Chondrocyte (in vitro differentiated cells): ENCODE measurements around the gene HNRNPA2B1. TPM values are rescaled to one million over a fixed set of nuclear protein-coding genes. Genes with fewer than 3 reads are reported as not detected.

Experiments
- DNase-seq: peaks from one replicate; pipeline ENCODE4 v3.0.0; 2021; ENCODE audit warnings: mixed read lengths, low spot score
- H3K27ac Mint-ChIP-seq: one replicate; pipeline ENCODE4 v1.8.0; 2021; ENCODE audit warnings: mild to moderate bottlenecking, moderate library complexity, mixed read lengths; ENCODE audit not compliant: unreplicated experiment
- H3K27me3 Mint-ChIP-seq: 2 replicates; pipeline ENCODE4 v1.8.0; 2021; ENCODE audit warnings: low read depth, mixed read lengths
- H3K36me3 Mint-ChIP-seq: 2 replicates; pipeline ENCODE4 v1.8.0; 2021; ENCODE audit warnings: low read depth, mixed read lengths
- H3K4me1 Mint-ChIP-seq: 2 replicates; pipeline ENCODE4 v1.8.0; 2021; ENCODE audit warnings: low read depth, mild to moderate bottlenecking, mixed read lengths
- H3K4me3 Mint-ChIP-seq: one replicate; pipeline ENCODE4 v1.8.0; 2021; ENCODE audit warnings: mild to moderate bottlenecking, moderate library complexity, mixed read lengths; ENCODE audit not compliant: unreplicated experiment
- H3K9me3 Mint-ChIP-seq: 2 replicates; pipeline ENCODE4 v1.8.0; 2021; ENCODE audit warnings: low read depth, mixed read lengths
- long read RNA-seq: library from polyadenylated mRNA; stranded (forward); transcript quantifications from one replicate; pipeline ENCODE4 v2.0.0, GENCODE V29; 2021
- total RNA-seq: library from RNA; stranded (reverse); gene quantifications from 3 replicates; pipeline ENCODE4 v1.2.1, GENCODE V29; 2021
- TF ChIP-seq, protein P1 (sequence below): fragments of 200-600 bp; sonication (generic); IDR thresholded peaks from 2 replicates; pipeline ENCODE4 v1.5.0; 2021; ENCODE audit warnings: antibody characterized with exemption, mild to moderate bottlenecking, moderate library complexity

HNRNPA2B1 gene
- 311 to 604 TPM (median 313 TPM) in 3 replicates for total RNA-seq
- long read RNA-seq, full-length matches to known transcripts = 219 of 566 reads
- long read RNA-seq, partial matches to known transcripts = 248 of 566 reads
- long read RNA-seq, other reads (novel, unspliced or antisense) = 99 of 566 reads

DNA sequence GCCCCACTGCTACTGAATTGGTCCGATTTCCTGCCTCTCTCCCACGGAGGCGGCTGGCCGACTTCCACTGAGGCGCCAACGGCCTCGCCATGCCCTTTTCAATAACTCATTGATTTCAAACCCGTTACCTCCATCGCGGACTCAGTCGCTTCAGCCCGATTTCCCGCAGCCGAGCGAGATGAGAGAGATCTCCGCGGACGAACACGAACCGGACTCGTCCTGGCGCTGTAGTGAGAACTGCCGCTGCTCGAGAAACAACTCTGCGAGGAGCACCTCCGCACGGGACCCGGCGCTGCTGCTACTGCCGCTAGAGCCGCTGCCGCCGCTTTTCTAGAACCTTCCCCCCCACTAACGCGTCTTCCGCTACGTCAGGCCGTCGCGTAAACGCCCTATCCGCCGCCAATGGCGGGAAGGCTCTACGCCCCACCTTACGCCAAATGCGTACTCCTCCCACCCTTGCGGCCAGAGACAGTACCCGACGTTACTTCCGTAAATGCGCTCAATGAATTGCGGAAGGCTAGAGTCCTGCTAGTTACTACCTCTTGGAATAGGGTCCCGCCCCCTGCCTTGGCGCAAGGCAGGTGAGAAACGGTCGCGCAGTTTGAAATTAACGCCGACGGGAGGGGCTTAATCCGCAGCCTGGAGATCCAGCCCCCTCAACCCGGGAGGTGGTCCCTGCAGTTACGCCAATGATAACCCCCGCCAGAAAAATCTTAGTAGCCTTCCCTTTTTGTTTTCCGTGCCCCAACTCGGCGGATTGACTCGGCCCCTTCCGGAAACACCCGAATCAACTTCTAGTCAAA lies at the start of gene HNRNPA2B1:
Gene HNRNPA2B1 (minus strand): TSS at position 303 of the 803 bp plus-strand sequence. CDS start 169 bp downstream, at position 134.
- H3K36me3 Mint-ChIP-seq = peaks cover 40% of the 10 kb centered on the region
- peak within 1 kb of the TSS; percentile 100 for H3K27ac Mint-ChIP-seq
- peak within 1 kb of the TSS; percentile 99 for H3K4me3 Mint-ChIP-seq
- no peaks in the 10 kb centered on the region for H3K9me3 Mint-ChIP-seq
- peak; percentile 95 for DNase-seq
- TF ChIP-seq, protein P1, sequence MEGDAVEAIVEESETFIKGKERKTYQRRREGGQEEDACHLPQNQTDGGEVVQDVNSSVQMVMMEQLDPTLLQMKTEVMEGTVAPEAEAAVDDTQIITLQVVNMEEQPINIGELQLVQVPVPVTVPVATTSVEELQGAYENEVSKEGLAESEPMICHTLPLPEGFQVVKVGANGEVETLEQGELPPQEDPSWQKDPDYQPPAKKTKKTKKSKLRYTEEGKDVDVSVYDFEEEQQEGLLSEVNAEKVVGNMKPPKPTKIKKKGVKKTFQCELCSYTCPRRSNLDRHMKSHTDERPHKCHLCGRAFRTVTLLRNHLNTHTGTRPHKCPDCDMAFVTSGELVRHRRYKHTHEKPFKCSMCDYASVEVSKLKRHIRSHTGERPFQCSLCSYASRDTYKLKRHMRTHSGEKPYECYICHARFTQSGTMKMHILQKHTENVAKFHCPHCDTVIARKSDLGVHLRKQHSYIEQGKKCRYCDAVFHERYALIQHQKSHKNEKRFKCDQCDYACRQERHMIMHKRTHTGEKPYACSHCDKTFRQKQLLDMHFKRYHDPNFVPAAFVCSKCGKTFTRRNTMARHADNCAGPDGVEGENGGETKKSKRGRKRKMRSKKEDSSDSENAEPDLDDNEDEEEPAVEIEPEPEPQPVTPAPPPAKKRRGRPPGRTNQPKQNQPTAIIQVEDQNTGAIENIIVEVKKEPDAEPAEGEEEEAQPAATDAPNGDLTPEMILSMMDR = no peak
- no peaks in the 10 kb centered on the region for H3K27me3 Mint-ChIP-seq
- H3K4me1 Mint-ChIP-seq = peaks cover 50% of the 10 kb centered on the region

DNA sequence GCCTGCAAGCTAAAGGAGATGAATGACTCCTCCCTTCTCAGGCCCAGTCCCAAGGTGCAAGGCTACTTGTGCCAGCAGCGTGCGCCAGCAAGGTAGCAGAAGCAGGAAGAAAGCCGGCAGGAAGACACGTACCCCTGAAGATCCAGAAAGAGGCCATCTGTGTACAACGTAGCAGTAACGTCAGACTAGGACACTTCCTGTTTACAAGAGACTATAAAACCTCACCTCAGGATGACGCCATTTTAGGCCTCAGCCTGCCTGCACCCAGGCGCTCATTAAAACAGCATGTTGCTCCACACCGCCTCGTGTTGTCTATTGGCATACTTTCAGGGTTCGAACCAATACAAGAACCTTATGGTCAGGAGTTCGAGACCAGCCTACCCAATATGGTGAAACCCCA lies 49.7 kb upstream of the HNRNPA2B1 start:
- no peak for DNase-seq
- Mint-ChIP-seq H3K27me3 (peaks cover 9% of the 10 kb centered on the region), H3K9me3 (no peaks in the 10 kb centered on the region), H3K4me3 (no peak overlapping the region), H3K27ac (no peak overlapping the region), H3K4me1 (no peaks in the 10 kb centered on the region), H3K36me3 (no peaks in the 10 kb centered on the region)
- TF ChIP-seq, protein P1 = no peak

DNA sequence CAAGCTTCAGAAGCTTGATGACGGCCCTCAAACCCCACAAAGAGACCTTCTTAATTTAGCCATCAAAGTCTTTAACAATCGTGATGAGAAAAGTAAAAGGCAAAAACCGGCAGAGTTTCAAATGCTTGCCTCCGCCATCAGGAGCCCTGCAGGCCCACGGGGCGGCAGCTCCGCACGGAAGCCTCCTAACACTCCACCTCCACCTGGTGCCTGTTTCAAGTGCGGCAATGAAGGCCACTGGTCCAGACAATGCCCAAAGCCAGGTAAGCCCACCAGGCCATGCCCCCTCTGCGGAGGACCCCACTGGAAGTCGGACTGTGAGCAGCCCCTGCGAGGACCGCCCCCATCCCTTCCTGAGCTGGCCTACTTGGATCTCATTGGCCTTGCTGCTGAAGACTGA lies 44.6 kb upstream of the HNRNPA2B1 start:
- Mint-ChIP-seq H3K9me3 (no peaks in the 10 kb centered on the region), H3K27me3 (no peaks in the 10 kb centered on the region), H3K4me3 (no peak overlapping the region), H3K36me3 (no peaks in the 10 kb centered on the region), H3K4me1 (no peaks in the 10 kb centered on the region), H3K27ac (no peak overlapping the region)
- no peak for DNase-seq
- TF ChIP-seq, protein P1 = no peak

DNA sequence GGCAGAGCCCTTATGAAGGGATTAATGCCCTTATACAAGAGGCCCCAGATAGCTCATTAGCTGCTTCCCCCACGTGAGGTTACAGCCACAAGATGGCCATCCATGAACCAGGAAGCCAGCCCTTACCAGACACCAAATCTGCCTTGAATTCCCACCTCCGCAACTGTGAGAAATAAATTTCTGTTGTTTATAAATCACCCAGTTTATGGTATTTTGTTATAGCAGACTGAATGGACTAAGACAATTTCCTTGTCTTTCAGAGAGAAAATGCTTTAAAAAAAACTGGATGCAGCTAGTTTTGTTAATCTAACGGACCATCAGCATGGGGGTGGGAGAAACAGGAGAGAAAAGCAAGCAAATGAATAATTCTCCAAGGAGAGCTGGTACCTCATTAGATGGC lies 37.5 kb upstream of the HNRNPA2B1 start:
- Mint-ChIP-seq H3K27ac (no peak overlapping the region), H3K4me1 (no peaks in the 10 kb centered on the region), H3K27me3 (peaks cover 23% of the 10 kb centered on the region), H3K36me3 (no peaks in the 10 kb centered on the region), H3K4me3 (no peak overlapping the region), H3K9me3 (no peaks in the 10 kb centered on the region)
- TF ChIP-seq, protein P1 = no peak
- DNase-seq = no peak

DNA sequence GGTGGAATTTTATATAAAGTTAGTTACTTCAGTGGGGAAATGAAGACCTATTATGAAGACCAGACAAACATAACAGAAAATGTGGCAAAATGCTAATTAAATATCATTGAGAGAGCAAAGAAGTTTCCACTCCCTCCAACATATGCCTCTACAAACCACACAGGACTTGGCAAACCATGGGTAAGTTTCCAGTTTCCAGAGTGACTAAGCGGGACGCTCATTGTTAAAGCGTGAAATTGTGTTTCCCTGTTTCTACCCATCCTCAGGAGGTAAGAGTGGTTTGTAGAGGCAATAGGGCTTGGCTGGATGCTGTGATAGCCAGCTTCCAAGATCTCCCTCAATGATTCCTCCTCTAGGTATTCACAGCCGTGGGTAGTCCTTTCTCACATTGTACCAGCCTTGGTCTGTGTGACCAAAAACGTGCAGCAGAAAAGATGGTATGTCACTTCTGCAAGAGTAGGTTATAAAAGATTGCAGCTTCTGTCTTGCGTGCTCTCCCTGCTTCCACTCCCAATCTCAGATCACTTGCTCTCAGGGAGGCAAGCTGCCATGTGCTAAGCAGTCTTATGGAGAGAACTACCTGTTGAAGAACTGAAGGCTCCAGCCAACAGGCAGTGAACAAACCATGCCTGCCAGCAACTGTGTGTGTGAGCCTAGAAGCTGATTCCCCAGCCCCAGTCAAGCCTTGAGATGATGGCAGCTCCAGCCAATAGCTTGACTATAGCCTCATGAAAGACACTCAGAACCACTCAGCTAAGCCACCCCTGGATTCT lies 36.7 kb upstream of the HNRNPA2B1 start:
- peaks cover 23% of the 10 kb centered on the region for H3K27me3 Mint-ChIP-seq
- H3K4me3 Mint-ChIP-seq = no peak overlapping the region
- no peaks in the 10 kb centered on the region for H3K36me3 Mint-ChIP-seq
- TF ChIP-seq, protein P1 = no peak
- no peak for DNase-seq
- H3K27ac Mint-ChIP-seq = no peak overlapping the region
- H3K4me1 Mint-ChIP-seq = no peaks in the 10 kb centered on the region
- no peaks in the 10 kb centered on the region for H3K9me3 Mint-ChIP-seq
